OCI-LY7 (cell line): Measurements from ENCODE around the gene DMRTB1. TPM values are rescaled to one million over a fixed set of nuclear protein-coding genes. Genes with fewer than 3 reads are reported as not detected.

ENCODE experiments used
- BruUV-seq: library from RNA; stranded (reverse); fragments of 400-500 nt; replicated peaks from 2 replicates; lab custom pipeline; 2021; lab: Mats Ljungman, UMichigan
- CTCF ChIA-PET: fragments of 300-600 bp; sonication (Branson Sonifier 250); formaldehyde crosslinking; loops from one replicate; lab custom pipeline; 2022; ENCODE audit warnings: antibody characterized with exemption; ENCODE audit not compliant: unreplicated experiment; lab: Charles Lee
- POLR2A ChIA-PET: fragments of 300-600 bp; sonication (Branson Sonifier 250); formaldehyde crosslinking; loops from one replicate; lab custom pipeline; 2022; ENCODE audit warnings: antibody characterized with exemption; lab: Charles Lee
- DNase-seq: peaks from one replicate; pipeline ENCODE4 v3.0.0-alpha.2; 2015; ENCODE audit warnings: low spot score
- H2AFZ ChIP-seq: fragments of 200-600 bp; sonication (generic), shearing (Covaris generic); 2 replicates; pipeline ENCODE4 v1.6.1; 2014; ENCODE audit warnings: mild to moderate bottlenecking, antibody characterized with exemption, low read length, moderate library complexity
- H3K27ac ChIP-seq: fragments of 200-600 bp; sonication (generic); 2 replicates; pipeline ENCODE4 v1.5.1; 2014; ENCODE audit warnings: mixed run types, low read depth, mild to moderate bottlenecking, moderate library complexity, low read length, inconsistent platforms; ENCODE audit not compliant: poor library complexity, severe bottlenecking
- H3K36me3 ChIP-seq: fragments of 200-600 bp; sonication (generic); 2 replicates; pipeline ENCODE4 v1.6.1; 2014; ENCODE audit warnings: mild to moderate bottlenecking, antibody characterized with exemption, low read length, moderate library complexity, mixed read lengths; ENCODE audit not compliant: insufficient read depth
- H3K4me1 ChIP-seq: fragments of 200-600 bp; sonication (generic); 2 replicates; pipeline ENCODE4 v1.5.1; 2014; ENCODE audit warnings: mild to moderate bottlenecking, low read length; ENCODE audit not compliant: insufficient read depth, poor library complexity, severe bottlenecking
- H3K4me2 ChIP-seq: fragments of 200-600 bp; sonication (generic); 2 replicates; pipeline ENCODE4 v1.6.1; 2014; ENCODE audit warnings: mild to moderate bottlenecking, low read length
- H3K4me3 ChIP-seq: fragments of 200-600 bp; sonication (generic); 2 replicates; pipeline ENCODE4 v1.5.1; 2014; ENCODE audit warnings: mild to moderate bottlenecking, low read depth, low read length; ENCODE audit not compliant: poor library complexity, severe bottlenecking
- H3K79me2 ChIP-seq: fragments of 200-600 bp; sonication (generic); 2 replicates; pipeline ENCODE4 v1.6.1; 2016; ENCODE audit warnings: low read depth, mild to moderate bottlenecking, low read length, moderate library complexity, mixed read lengths; ENCODE audit not compliant: insufficient read depth
- H3K9me2 ChIP-seq: fragments of 200-600 bp; sonication (generic); 2 replicates; pipeline ENCODE4 v1.6.1; 2016; ENCODE audit warnings: mild to moderate bottlenecking, low read length, mixed read lengths; ENCODE audit not compliant: insufficient read depth
- H3K9me3 ChIP-seq: fragments of 200-600 bp; sonication (generic); 2 replicates; pipeline ENCODE4 v1.6.1; 2014; ENCODE audit warnings: mild to moderate bottlenecking, mixed run types, low read length, mixed read lengths
- H4K20me1 ChIP-seq: fragments of 200-600 bp; sonication (generic); 2 replicates; pipeline ENCODE4 v1.6.1; 2014; ENCODE audit warnings: mild to moderate bottlenecking, antibody characterized with exemption, low read length, moderate library complexity, mixed read lengths; ENCODE audit not compliant: insufficient read depth
- CTCF ChIP-seq: fragments of 200-600 bp; sonication (generic); conservative IDR thresholded peaks from 2 replicates; pipeline ENCODE4 v1.5.1; 2014; ENCODE audit warnings: mild to moderate bottlenecking, antibody characterized with exemption, low read length, moderate library complexity, mixed read lengths
- EZH2phosphoT487 ChIP-seq: fragments of 200-600 bp; sonication (generic); IDR thresholded peaks from 2 replicates; pipeline ENCODE4 v1.6.1; 2018; ENCODE audit warnings: low read depth, borderline replicate concordance, mild to moderate bottlenecking, mixed run types, antibody characterized with exemption, low read length, moderate library complexity, mixed read lengths
- intact Hi-C: fragments of 100-400 bp; cut with micrococcal nuclease; formaldehyde crosslinking; loops from one replicate; pipeline ENCODE4 v1.10.0; 2022; ENCODE audit not compliant: unreplicated experiment
- total RNA-seq, 2 experiments: library from RNA; depleted of rRNA in 1 of 2; stranded (reverse); fragments of >200 nt in 1 of 2; shearing (Covaris generic) in 1 of 2; gene quantifications; 2 replicates each; pipeline ENCODE4 v1.2.3, GENCODE V29; 2014 to 2022

Gene DMRTB1
- total RNA-seq, 2 experiments from 2014 or later, result not detected

DNA sequence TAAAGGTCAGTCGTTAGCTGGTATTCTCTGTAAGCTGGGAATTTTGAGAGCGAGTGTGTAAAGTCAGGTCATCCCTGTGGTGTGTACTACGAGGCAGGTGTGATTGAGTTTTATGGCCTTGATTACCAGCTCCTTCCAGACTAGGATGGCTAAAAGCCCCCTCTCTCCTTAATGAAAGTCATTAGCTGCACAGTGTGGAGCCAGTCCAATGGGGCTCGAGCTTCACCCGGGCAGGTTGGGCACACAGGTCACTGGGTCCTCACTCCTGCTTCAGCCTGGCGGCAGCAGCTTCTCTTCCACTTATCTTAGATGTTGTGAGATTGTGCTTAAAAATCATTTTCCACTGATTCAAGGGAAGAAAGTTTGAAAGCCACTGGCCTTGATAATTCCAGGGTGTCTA lies 3.0 kb downstream of the DMRTB1 start:
- BruUV-seq, result no TSS peak
- CTCF ChIA-PET, result interaction anchor here (0.5 kb wide), 1 partner anchor 233 kb away, joined by 5 read pairs; no protein-coding TSS in a partner anchor

DNA sequence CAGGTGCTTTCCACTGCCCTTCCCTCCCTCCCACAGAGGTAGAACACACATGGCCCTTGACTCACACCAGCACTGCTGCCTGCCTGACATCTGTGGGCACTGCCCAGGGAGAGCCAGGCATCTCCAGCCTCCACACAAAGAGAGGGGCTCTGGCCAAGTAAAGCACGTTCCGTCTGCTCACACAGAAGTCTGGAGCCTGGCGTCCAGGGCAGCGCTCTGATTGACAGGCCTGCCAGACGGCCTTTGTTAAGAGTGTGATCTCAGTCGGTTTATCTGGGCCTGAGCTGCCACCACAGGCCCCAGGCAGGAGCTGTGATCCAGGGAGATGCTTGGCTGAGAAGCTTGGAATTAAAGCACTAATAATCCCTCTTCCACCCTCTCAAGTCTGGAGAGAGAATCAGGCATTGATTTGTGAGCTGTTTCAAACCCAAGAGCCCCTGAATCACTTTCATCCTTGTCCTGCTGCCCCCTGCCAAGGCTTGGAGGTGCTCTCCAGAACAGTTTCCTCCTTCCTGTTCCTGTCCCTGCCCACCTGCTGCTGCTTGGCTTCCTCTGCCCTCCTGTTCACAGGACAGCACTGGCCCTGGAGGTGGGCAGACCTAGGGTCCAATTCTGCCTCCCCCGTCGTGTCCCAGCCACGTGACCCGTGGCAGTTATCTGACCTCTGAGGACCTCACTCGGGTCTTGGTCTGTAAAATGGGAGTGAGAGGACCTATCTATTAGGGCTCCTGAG lies 3.7 kb downstream of the DMRTB1 start:
- Histone ChIP-seq H3K27ac (no peak overlapping the region), H3K9me2 (no peaks in the 10 kb centered on the region), H4K20me1 (no peaks in the 10 kb centered on the region), H3K4me3 (no peak overlapping the region), H3K36me3 (no peaks in the 10 kb centered on the region), H2AFZ (no peak overlapping the region), H3K4me2 (no peak overlapping the region), H3K79me2 (no peaks in the 10 kb centered on the region), H3K9me3 (no peaks in the 10 kb centered on the region), H3K4me1 (no peaks in the 10 kb centered on the region)
- intact Hi-C loops, result no loop called here
- POLR2A ChIA-PET, result no interaction called here
- DNase-seq, result no peak
- TF ChIP-seq CTCF (no peak), EZH2phosphoT487 (no peak)
- CTCF ChIA-PET, result no interaction called here
- BruUV-seq, result no TSS peak

More for the DNA sequence above, 3.0 kb downstream of the DMRTB1 start:
- no peak overlapping the region for H3K27ac ChIP-seq
- TF ChIP-seq CTCF (no peak), EZH2phosphoT487 (no peak)
- no peaks in the 10 kb centered on the region for H3K79me2 ChIP-seq
- POLR2A ChIA-PET, result no interaction called here
- intact Hi-C loops, result no loop called here
- no peaks in the 10 kb centered on the region for H3K36me3 ChIP-seq
- no peaks in the 10 kb centered on the region for H3K9me3 ChIP-seq
- no peaks in the 10 kb centered on the region for H3K4me1 ChIP-seq
- H3K9me2 ChIP-seq, result no peaks in the 10 kb centered on the region
- H2AFZ ChIP-seq, result no peak overlapping the region
- no peaks in the 10 kb centered on the region for H4K20me1 ChIP-seq
- no peak overlapping the region for H3K4me2 ChIP-seq
- H3K4me3 ChIP-seq, result no peak overlapping the region
- no peak for DNase-seq
